ENCODE data around the gene SAXO1. TPM values are rescaled to one million over a fixed set of nuclear protein-coding genes. Genes with fewer than 3 reads are reported as not detected.

Gene SAXO1
- total RNA-seq, 1 donor from 2014 or later: 0.14 TPM

DNA sequence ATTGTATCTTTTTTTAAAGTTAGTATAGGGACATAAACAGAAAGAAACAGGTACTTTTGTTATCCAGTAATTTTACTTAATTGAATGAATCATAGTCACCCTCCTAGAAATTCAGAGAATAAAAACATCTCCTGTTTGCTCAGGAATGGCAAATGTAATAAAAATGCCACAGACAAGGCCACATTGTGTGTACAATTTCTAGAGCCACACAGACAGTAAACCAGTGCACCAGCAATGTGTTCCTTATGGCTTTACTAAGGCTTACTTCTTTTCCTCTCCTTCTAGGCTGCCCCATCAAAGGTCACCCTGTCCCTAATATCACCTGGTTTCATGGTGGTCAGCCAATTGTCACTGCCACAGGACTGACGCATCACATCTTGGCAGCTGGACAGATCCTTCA lies 145.5 kb downstream of the SAXO1 start:
- Mint-ChIP-seq H3K4me1 (peaks cover 8% of the 10 kb centered on the region), H3K4me3 (no peak overlapping the region), H3K9me3 (peaks cover 11% of the 10 kb centered on the region), H3K27ac (ENCODE audit: unreplicated experiment) (no peak overlapping the region), H3K27me3 (ENCODE audit: low read depth) (no peaks in the 10 kb centered on the region), H3K36me3 (ENCODE audit: low read depth) (peaks cover 8% of the 10 kb centered on the region)
- TF ChIP-seq, protein P1, sequence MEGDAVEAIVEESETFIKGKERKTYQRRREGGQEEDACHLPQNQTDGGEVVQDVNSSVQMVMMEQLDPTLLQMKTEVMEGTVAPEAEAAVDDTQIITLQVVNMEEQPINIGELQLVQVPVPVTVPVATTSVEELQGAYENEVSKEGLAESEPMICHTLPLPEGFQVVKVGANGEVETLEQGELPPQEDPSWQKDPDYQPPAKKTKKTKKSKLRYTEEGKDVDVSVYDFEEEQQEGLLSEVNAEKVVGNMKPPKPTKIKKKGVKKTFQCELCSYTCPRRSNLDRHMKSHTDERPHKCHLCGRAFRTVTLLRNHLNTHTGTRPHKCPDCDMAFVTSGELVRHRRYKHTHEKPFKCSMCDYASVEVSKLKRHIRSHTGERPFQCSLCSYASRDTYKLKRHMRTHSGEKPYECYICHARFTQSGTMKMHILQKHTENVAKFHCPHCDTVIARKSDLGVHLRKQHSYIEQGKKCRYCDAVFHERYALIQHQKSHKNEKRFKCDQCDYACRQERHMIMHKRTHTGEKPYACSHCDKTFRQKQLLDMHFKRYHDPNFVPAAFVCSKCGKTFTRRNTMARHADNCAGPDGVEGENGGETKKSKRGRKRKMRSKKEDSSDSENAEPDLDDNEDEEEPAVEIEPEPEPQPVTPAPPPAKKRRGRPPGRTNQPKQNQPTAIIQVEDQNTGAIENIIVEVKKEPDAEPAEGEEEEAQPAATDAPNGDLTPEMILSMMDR (conservative IDR thresholded peaks at IDR 0.05): no peak
- no peak for DNase-seq (ENCODE audit: low read depth, low spot score)

DNA sequence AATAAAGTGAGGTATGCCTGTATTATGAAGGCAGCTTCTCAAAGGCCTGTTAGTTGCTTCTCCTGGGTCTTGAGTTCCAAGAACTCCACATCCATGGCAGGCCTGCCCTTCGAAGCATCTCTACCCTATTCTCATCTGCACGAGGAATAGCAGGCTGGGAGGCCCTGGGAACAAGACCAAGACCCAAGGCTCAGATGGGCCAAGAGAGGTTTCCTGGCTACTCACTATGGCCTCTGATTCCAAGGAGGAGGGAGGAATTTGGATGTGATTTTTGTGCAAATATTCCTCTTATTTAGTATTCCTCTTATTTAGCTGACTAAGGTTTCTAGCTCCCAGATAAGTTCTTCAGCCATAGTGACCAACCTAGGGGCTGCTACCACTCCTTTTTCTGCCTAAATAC lies 151.3 kb downstream of the SAXO1 start:
- H3K27ac Mint-ChIP-seq (ENCODE audit: unreplicated experiment): no peak overlapping the region
- peaks cover 2% of the 10 kb centered on the region for H3K27me3 Mint-ChIP-seq (ENCODE audit: low read depth)
- no peak overlapping the region for H3K4me3 Mint-ChIP-seq
- peaks cover 4% of the 10 kb centered on the region for H3K36me3 Mint-ChIP-seq (ENCODE audit: low read depth)
- TF ChIP-seq, protein P1 (conservative IDR thresholded peaks at IDR 0.05): no peak
- H3K4me1 Mint-ChIP-seq: no peaks in the 10 kb centered on the region
- H3K9me3 Mint-ChIP-seq: peaks cover 9% of the 10 kb centered on the region
- no peak for DNase-seq (ENCODE audit: low read depth, low spot score)

DNA sequence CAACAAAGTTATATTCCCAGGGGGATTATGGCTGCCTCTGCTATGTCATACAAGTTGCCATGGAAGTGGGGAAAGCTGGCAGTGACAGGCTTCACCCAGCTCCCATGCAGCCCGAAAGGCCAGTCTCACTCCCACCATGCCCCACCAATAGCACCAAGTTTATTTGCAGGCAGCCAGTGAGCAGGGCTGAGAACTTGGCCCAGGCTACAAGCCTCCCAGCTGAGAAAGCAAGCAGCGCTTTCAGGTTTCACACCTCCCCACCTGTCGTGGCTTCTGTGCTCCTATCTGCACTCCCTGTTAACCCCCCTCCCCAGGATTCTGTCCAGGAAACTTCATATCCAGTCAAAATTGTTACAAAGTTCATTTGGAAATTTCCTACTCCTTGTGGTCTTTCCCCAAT lies 155.0 kb downstream of the SAXO1 start:
- Mint-ChIP-seq H3K27me3 (ENCODE audit: low read depth) (peaks cover 2% of the 10 kb centered on the region), H3K36me3 (ENCODE audit: low read depth) (no peaks in the 10 kb centered on the region), H3K9me3 (peaks cover under 1% of the 10 kb centered on the region), H3K4me3 (no peak overlapping the region), H3K27ac (ENCODE audit: unreplicated experiment) (no peak overlapping the region), H3K4me1 (no peaks in the 10 kb centered on the region)
- TF ChIP-seq, protein P1 (conservative IDR thresholded peaks at IDR 0.05): no peak
- DNase-seq (ENCODE audit: low read depth, low spot score): no peak

Other genes with a start within 250 kb of the SAXO1 start
- 57.5 and 59.3 TPM in 2 replicates for gene RRAGA, start 16.2 kb upstream of the SAXO1 start, total RNA-seq
- 36.2 and 36.7 TPM in 2 replicates for gene HAUS6, start 69.7 kb upstream of the SAXO1 start, total RNA-seq
- 76.5 and 81.0 TPM in 2 replicates for gene PLIN2, start 94.3 kb upstream of the SAXO1 start, total RNA-seq
- gene DENND4C, start 197.5 kb upstream of the SAXO1 start, total RNA-seq: 26.4 and 29.4 TPM in 2 replicates